Right lobe of liver (tissue), 6 donors: ENCODE data around the gene MAP3K9. TPM values are rescaled to one million over a fixed set of nuclear protein-coding genes. Genes with fewer than 3 reads are reported as not detected.

Experiments used
- ATAC-seq, 4 donors: fragments of 200-7000 bp; cut with Tn5 transposase; one replicate each; pipeline ENCODE4 v1.9.1; 2020; ENCODE audit warnings: mild to moderate bottlenecking in 4 of 4, moderate library complexity in 4 of 4
- DNase-seq, 3 donors: peaks; one replicate each; pipeline ENCODE4 v3.0.0-alpha.2; 2020
- H3K27ac ChIP-seq, 3 donors: fragments of 200-600 bp; one replicate each; pipeline ENCODE4 v1.8.0; 2022
- H3K27me3 ChIP-seq, 2 donors: fragments of 200-600 bp; one replicate each; pipeline ENCODE4 v1.8.0; 2022
- H3K36me3 ChIP-seq, 4 donors: fragments of 200-600 bp; sonication (generic) in 1 of 4; one replicate each; pipeline versions ENCODE4 v1.5.1 to v1.8.0; 2017 to 2022; ENCODE audit warnings: control low read depth in 1 of 4
- H3K4me1 ChIP-seq, 4 donors: fragments of 200-600 bp; sonication (generic) in 1 of 4; one replicate each; pipeline versions ENCODE4 v1.5.1 to v1.8.0; 2017 to 2022; ENCODE audit warnings: control low read depth in 1 of 4
- H3K4me3 ChIP-seq, 3 donors: fragments of 200-600 bp; one replicate each; pipeline ENCODE4 v1.8.0; 2022
- H3K9me3 ChIP-seq, 4 donors: fragments of 200-600 bp; sonication (generic) in 1 of 4; one replicate each; pipeline versions ENCODE4 v1.5.1 to v1.8.0; 2017 to 2022; ENCODE audit warnings: control low read depth in 1 of 4
- POLR2A ChIP-seq: fragments of 450-650 bp; IDR thresholded peaks from one replicate; pipeline ENCODE4 v1.6.1; 2017; ENCODE audit warnings: antibody characterized with exemption, mild to moderate bottlenecking
- WGBS: methylation state at CpG from one replicate; pipeline ENCODE4 v1.1.6; 2018; ENCODE audit warnings: low coverage, low lambda C conversion rate; ENCODE audit not compliant: insufficient coverage; ENCODE audit errors: missing lambda C conversion rate; 5-methylcytosine and 5-hydroxymethylcytosine counted together
- intact Hi-C, 2 donors: fragments of 100-400 bp; cut with DNase I; formaldehyde crosslinking; loops; one replicate each; pipeline versions ENCODE4 v1.11.2 to v1.14.1; 2022
- long read RNA-seq: library from polyadenylated mRNA; unstranded; transcript quantifications from one replicate; pipeline ENCODE4 v2.0.0, GENCODE V29; 2019
- total RNA-seq, 6 experiments: library from RNA; depleted of rRNA in 2 of 6; stranded (reverse); fragments of >200 nt in 2 of 6; fragmentation: NEBNext Ultra II Directional in 3 of 6; extraction: Animal tissue kit (Norgen Biotek cat#: 25700) in 3 of 6; gene quantifications; one replicate each; pipeline versions ENCODE4 v1.1.0 to v1.2.4, GENCODE V29; 2016 to 2023
- TF ChIP-seq, protein P1 (sequence below), 4 donors: fragments of 200-600 bp in 3 of 4; fragments of 450-650 bp in 1 of 4; IDR thresholded peaks; one replicate each; pipeline versions ENCODE4 v1.5.1 to v1.8.0; 2016 to 2022; ENCODE audit warnings: antibody characterized with exemption in 4 of 4, mild to moderate bottlenecking in 2 of 4
- donor health status: DM: no; HTN: yes; CAD: no.
- donor health status: DM: no; HTN: no; CAD: no.
- donor health status: DM: no; HTN: no; CAD: no.
- donor health status: DM: no; HTN: yes; CAD: no.
- donor health status: DM: no; HTN: yes; CAD: no.

Gene MAP3K9
- total RNA-seq, result 1 to 10 TPM; 2.0 to 3.6 (median 2.7) TPM
- long read RNA-seq, result 0 reads

DNA sequence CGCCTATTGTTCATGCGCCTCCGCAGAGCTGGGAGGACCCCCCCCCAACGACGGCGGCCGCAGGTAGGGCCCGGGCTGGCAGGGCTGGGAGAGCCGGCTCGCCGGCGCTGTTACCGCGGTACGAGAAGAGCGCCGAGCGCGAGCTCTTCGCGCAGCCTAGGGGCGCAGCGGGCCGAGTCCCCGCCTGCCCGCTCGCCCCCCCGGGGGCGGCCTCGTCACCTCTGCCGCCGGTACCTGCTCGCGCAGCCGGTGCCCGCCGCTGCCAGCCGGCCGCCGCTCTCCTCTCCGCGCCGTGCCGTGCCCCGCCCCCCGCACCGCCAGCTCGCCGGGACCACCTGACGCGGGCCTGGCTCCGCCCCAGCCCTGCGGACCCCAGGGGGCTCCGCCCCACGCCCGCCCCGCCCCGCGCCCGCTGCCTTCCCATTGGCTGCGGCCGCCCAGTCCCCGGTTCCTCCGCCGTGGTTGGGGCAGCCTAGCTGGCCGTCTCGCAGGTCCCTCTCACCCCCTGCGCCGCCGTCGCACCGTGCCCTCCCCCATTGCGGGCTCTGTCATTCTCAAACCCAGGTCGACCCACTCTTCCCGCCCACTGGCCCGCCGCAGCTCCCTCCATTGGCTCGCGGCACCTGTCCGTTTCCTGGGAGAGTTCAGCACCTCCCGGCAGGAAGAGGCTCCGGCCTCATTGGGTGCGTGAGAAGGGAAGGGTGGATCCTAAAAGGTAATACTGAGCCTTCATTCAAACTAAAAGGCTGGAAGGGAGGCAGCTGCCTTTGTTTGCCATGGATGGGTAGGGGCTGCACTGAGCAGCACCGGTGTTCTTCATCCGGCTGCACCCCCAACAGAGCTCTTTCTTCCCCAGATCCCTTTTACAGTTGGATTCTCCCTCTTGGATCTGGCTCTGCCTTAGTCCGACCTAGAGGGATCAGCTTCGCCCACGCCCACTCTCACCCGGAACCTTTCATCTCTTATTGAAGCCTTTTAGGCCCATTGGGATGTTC is at the start of gene MAP3K9:
MAP3K9 (minus strand) TSS at position 289 of the 995 bp plus-strand sequence. CDS start 342 bp downstream, outside the sequence.
- TF ChIP-seq POLR2A, result peak; percentile 54
- TF ChIP-seq, protein P1, sequence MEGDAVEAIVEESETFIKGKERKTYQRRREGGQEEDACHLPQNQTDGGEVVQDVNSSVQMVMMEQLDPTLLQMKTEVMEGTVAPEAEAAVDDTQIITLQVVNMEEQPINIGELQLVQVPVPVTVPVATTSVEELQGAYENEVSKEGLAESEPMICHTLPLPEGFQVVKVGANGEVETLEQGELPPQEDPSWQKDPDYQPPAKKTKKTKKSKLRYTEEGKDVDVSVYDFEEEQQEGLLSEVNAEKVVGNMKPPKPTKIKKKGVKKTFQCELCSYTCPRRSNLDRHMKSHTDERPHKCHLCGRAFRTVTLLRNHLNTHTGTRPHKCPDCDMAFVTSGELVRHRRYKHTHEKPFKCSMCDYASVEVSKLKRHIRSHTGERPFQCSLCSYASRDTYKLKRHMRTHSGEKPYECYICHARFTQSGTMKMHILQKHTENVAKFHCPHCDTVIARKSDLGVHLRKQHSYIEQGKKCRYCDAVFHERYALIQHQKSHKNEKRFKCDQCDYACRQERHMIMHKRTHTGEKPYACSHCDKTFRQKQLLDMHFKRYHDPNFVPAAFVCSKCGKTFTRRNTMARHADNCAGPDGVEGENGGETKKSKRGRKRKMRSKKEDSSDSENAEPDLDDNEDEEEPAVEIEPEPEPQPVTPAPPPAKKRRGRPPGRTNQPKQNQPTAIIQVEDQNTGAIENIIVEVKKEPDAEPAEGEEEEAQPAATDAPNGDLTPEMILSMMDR (IDR thresholded peaks at IDR 0.05), result peak in 1 of 4 donors; percentile 19
- WGBS, result 0% methylated on average over 11 of the region's 89 CpGs

DNA sequence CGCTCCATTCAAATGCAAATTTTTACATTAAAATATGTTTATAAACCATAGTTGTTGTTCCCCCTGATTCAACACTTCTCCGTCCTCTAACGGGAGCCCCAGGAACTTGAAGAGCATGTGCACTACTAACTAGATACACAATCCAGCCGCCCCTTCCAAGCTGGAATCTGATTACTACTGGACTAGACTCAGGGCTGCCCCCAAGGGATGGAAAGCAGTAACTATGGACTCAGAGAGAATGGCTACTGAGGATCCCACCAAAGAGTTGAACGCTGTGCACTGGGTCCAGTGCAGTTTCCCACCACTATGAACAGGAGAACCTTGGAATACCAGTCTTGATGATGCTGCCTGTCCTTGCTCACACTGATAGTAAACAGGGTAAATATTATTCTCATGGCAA is 49.3 kb upstream of the MAP3K9 start:
- no peaks in the 10 kb centered on the region for H3K36me3 ChIP-seq
- TF ChIP-seq, protein P1 (IDR thresholded peaks at IDR 0.05), result peak in 1 of 4 donors; percentile 22
- no peak for TF ChIP-seq POLR2A
- H3K4me3 ChIP-seq, result no peak overlapping the region
- H3K4me1 ChIP-seq, result no peaks in the 10 kb centered on the region
- 76% methylated on average over 4 of the region's 5 CpGs for WGBS
- no peaks in the 10 kb centered on the region for H3K27me3 ChIP-seq
- H3K9me3 ChIP-seq, result no peaks in the 10 kb centered on the region
- intact Hi-C loops, result no loop called here
- DNase-seq (no peak), ATAC-seq (peak in 1 of 4 donors; percentile 17)
- no peak overlapping the region for H3K27ac ChIP-seq

More for the DNA sequence above, at the start of gene MAP3K9:
- intact Hi-C loops, result loop anchor here (10.0 kb wide), 4 partner anchors 75 to 195 kb away; no protein-coding TSS in a partner anchor
- ATAC-seq (peak; percentile 97 to 99 (median 98)), DNase-seq (peak; percentile 96 to 99 (median 98))
- Histone ChIP-seq H3K9me3 (no peaks in the 10 kb centered on the region), H3K4me3 (peak within 1 kb of the TSS; percentile 62 to 85 (median 81)), H3K36me3 (no peaks in the 10 kb centered on the region), H3K27ac (peak within 1 kb of the TSS in 2 of 3 donors; percentile 25 to 54), H3K27me3 (no peaks in the 10 kb centered on the region), H3K4me1 (peaks cover 0 to 6% (median 0%) of the 10 kb centered on the region in 4 donors)

DNA sequence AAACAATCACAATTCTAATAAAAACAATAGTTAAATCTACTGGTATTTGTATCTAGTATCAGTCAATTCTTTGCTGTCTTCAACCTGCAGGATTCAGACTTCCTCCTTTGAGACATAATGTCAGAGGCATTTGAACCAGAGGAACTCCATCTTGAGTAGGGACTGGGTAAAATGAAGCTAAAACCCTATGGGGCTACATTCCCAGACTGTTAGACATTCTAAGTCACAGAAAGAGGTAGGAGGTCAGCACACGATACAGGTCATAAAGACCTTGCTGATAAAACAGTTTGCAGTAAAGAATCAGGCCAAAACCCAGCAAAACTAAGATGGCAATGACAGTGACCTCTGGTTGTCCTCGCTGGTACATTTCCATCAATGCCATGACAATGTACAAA is 48.2 kb upstream of the MAP3K9 start:
- Histone ChIP-seq H3K4me3 (no peak overlapping the region), H3K4me1 (no peaks in the 10 kb centered on the region), H3K9me3 (no peaks in the 10 kb centered on the region), H3K36me3 (no peaks in the 10 kb centered on the region), H3K27me3 (no peaks in the 10 kb centered on the region), H3K27ac (no peak overlapping the region)
- no peak for ATAC-seq
- DNase-seq, result no peak
- intact Hi-C loops, result no loop called here
- no peak for TF ChIP-seq POLR2A
- TF ChIP-seq, protein P1 (IDR thresholded peaks at IDR 0.05), result no peak
- WGBS, result 94% methylated on average over 2 of the region's 2 CpGs

DNA sequence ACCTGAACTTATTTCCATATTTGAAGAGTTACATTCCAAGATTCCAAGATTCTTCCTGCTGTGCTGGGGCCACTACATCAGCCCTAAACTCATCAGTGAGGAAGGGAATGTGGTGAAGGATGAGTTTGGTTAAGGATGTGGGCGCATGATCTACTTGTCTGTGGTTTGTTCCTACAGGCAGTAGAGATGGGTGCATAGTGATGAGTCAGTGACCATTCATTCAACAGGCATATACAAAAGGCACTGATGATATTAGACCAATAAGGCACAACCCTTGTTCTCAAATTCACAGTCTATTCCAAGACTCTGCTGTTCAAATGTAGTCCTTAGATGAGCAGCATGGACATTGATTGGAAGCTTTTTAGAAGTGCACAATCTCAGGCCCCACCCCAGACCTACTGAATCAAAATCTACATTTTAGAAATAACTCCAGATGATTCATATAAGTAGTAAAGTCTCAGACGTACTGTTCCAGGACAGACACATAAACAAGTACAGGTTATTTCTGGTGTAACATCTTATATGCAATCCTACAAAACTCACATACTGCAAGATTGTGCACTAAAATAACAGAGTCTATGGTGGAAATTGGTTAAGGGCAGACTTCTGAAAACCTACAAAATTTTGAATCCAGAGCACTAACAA is 47.7 kb upstream of the MAP3K9 start:
- no peak for DNase-seq
- H3K27ac ChIP-seq, result no peak overlapping the region
- no peaks in the 10 kb centered on the region for H3K27me3 ChIP-seq
- no peak overlapping the region for H3K4me3 ChIP-seq
- intact Hi-C loops, result no loop called here
- no peaks in the 10 kb centered on the region for H3K4me1 ChIP-seq
- ATAC-seq, result no peak
- no peaks in the 10 kb centered on the region for H3K36me3 ChIP-seq
- TF ChIP-seq POLR2A, result no peak
- TF ChIP-seq, protein P1 (IDR thresholded peaks at IDR 0.05), result no peak
- H3K9me3 ChIP-seq, result no peaks in the 10 kb centered on the region
- WGBS, result 62% methylated on average over 2 of the region's 2 CpGs
